Measurements from ENCODE around the gene HSPA1B. TPM values are rescaled to one million over a fixed set of nuclear protein-coding genes. Genes with fewer than 3 reads are reported as not detected.
"Not testable (repeated sequence)": the region's sequence is repeated elsewhere in the genome, so short reads cannot be mapped to it uniquely, and the experiment has no call there.

The HSPA1B gene
- total RNA-seq, 6 donors from 2014 or later: 92.2 to 177 (median 127) TPM

DNA sequence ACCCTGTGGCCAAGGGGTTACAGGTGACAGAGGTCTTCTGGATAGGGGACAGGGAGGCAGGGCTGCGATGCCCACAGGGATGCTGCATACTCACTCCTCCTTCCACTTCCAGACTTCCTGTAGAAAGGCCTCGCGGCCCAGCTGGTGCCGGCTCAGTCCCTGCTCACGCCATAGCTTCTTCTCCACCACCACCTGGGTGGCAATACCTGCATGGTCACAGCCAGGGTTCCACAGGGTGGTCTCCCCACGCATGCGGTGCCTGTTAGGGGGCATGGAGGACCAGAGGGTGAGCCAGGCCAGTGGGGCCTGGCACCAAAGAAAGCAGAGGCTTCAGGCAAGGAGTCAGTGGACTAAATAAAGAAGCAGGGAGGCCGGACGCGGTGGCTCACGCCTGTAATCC lies 42.1 kb upstream of the HSPA1B start:
- ATAC-seq (ENCODE audit: low FRiP score in 2 of 2) (no peak), DNase-seq (no peak)
- Histone ChIP-seq H3K9me3 (no peaks in the 10 kb centered on the region), H3K4me3 (no peak overlapping the region), H3K4me1 (no peaks in the 10 kb centered on the region), H3K27me3 (no peaks in the 10 kb centered on the region), H3K27ac (no peak overlapping the region), H3K36me3 (peaks cover 15 to 66% (median 47%) of the 10 kb centered on the region in 4 donors)
- WGBS, 2 donors: 93 to 96% methylated on average over 11 of the region's 11 CpGs
- no peak for TF ChIP-seq POLR2AphosphoS5 (IDR thresholded peaks at IDR 0.05)
- TF ChIP-seq, protein P1, sequence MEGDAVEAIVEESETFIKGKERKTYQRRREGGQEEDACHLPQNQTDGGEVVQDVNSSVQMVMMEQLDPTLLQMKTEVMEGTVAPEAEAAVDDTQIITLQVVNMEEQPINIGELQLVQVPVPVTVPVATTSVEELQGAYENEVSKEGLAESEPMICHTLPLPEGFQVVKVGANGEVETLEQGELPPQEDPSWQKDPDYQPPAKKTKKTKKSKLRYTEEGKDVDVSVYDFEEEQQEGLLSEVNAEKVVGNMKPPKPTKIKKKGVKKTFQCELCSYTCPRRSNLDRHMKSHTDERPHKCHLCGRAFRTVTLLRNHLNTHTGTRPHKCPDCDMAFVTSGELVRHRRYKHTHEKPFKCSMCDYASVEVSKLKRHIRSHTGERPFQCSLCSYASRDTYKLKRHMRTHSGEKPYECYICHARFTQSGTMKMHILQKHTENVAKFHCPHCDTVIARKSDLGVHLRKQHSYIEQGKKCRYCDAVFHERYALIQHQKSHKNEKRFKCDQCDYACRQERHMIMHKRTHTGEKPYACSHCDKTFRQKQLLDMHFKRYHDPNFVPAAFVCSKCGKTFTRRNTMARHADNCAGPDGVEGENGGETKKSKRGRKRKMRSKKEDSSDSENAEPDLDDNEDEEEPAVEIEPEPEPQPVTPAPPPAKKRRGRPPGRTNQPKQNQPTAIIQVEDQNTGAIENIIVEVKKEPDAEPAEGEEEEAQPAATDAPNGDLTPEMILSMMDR (IDR thresholded peaks at IDR 0.05): no peak

DNA sequence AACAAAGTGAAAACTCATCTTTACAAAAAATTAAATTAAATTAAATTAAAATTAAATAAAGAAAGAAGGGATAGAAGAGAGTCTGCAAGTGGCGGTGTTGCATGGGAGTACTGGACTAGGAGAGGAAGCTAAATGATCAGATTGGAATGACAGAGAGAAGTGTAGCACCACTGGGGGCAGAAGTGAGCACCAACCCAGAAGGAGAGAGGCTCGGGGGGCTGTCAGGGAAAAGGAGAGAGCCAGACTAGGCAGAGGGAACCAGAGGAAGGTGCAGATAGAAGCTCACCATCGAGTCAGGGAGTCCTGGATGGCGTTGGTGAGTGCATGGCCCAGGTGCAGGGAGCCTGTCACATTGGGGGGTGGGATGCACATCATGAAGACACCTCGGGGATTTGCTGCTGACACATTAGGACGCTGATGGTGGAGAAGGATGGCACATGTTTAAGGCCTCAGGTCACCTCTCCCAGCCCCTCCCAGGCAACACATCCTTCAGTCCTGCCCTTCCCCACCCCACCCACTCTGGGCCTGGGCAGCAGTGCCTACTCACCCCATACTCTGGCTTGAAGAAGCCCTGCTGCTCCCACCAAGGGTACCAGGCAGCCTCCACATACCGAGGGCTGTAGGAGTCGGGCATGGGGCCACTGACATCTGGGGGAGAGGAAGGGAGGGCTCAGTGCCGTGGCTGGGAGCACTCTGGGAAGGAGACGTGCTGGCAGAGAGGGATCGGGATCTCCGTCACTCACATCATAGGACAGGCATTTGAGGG lies 36.0 kb upstream of the HSPA1B start:
- peaks cover 9 to 28% (median 17%) of the 10 kb centered on the region in 4 donors for H3K4me1 ChIP-seq
- TF ChIP-seq EP300 (IDR thresholded peaks at IDR 0.05) (no peak), POLR2A (IDR thresholded peaks at IDR 0.05) (no peak), POLR2AphosphoS5 (IDR thresholded peaks at IDR 0.05) (no peak)
- TF ChIP-seq, protein P1 (IDR thresholded peaks at IDR 0.05): peak in 5 of 6 experiments; percentile 11 to 37 (median 33)
- 70 to 71% methylated on average over 12 of the region's 12 CpGs for WGBS, 2 donors
- H3K36me3 ChIP-seq: peaks cover 0 to 34% (median 12%) of the 10 kb centered on the region in 4 donors
- H3K27ac ChIP-seq: peak overlapping the region in 1 of 4 donors; percentile 21
- H3K27me3 ChIP-seq: no peaks in the 10 kb centered on the region
- no peaks in the 10 kb centered on the region for H3K9me3 ChIP-seq
- DNase-seq: no peak
- no peak for ATAC-seq (ENCODE audit: low FRiP score in 2 of 2)
- no peak overlapping the region for H3K4me3 ChIP-seq

DNA sequence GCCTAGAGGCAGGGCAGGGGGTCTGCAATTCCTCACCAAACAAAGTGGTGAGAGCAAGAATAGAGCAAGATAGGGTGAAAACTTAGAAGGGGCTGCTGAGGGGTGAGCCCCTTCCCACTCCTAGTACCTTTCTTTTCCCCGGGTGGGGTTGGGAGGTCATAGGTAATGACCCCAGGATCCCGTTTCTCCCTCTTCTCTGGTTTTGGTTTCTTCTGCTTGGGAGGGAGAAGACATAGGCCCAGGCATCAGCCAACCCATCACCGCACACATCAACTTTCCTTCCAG lies 35.5 kb upstream of the HSPA1B start:
- Histone ChIP-seq H3K36me3 (peaks cover 0 to 32% (median 12%) of the 10 kb centered on the region in 4 donors), H3K9me3 (no peaks in the 10 kb centered on the region), H3K27ac (peak overlapping the region in 1 of 4 donors; percentile 21), H3K27me3 (no peaks in the 10 kb centered on the region), H3K4me3 (no peak overlapping the region), H3K4me1 (peaks cover 9 to 28% (median 17%) of the 10 kb centered on the region in 4 donors)
- DNase-seq (no peak), ATAC-seq (ENCODE audit: low FRiP score in 2 of 2) (no peak)
- TF ChIP-seq, protein P1 (IDR thresholded peaks at IDR 0.05): no peak
- TF ChIP-seq POLR2AphosphoS5 (IDR thresholded peaks at IDR 0.05) (no peak), POLR2A (IDR thresholded peaks at IDR 0.05) (no peak), EP300 (IDR thresholded peaks at IDR 0.05) (no peak)
- WGBS, 2 donors: 80 to 92% methylated on average over 3 of the region's 3 CpGs

DNA sequence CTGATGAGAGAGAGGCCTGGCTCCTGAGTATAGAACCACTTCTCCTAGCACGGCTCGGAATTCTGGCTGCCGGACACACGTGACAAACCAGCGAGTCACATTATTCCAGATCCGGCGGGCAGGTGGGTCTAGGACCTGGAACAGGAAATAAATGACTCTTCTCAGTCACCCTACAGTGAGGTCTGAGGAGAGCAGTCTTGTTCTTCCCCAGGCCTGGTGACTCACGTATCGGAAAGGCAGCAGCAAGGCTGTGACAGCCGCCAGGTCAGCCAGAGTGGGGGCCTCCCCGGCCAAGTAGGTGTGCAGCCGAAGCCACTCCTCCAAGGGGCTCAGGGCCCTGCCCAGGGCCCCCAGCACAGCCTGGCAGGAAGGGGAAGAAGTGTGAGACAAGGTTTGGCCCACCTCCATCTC lies 34.8 kb upstream of the HSPA1B start:
- Histone ChIP-seq H3K27ac (peak overlapping the region in 1 of 4 donors; percentile 5), H3K4me1 (peaks cover 9 to 28% (median 17%) of the 10 kb centered on the region in 4 donors), H3K9me3 (no peaks in the 10 kb centered on the region), H3K4me3 (no peak overlapping the region), H3K36me3 (peaks cover 0 to 27% (median 12%) of the 10 kb centered on the region in 4 donors), H3K27me3 (no peaks in the 10 kb centered on the region)
- 89 to 95% methylated on average over 7 to 12 of the region's 12 CpGs for WGBS, 2 donors
- DNase-seq (peak in 1 of 2 donors; percentile 65), ATAC-seq (ENCODE audit: low FRiP score in 2 of 2) (no peak)
- TF ChIP-seq POLR2AphosphoS5 (IDR thresholded peaks at IDR 0.05) (no peak), EP300 (IDR thresholded peaks at IDR 0.05) (no peak), POLR2A (IDR thresholded peaks at IDR 0.05) (no peak)
- TF ChIP-seq, protein P1 (IDR thresholded peaks at IDR 0.05): no peak

DNA sequence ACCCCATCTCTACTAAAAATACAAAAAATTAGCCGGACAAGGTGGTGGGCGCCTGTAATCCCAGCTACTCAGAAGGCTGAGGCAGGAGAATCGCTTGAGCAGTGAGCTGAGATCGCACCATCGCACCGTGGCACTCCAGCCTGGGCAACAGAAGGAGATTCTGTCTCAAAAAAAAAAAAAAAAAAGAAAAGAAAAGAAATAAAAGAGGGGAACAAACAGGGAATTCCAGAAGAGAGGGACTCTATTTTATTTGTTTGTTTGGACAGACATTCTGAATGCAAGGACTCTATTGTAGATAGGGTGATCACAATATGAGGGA lies 33.7 kb upstream of the HSPA1B start:
- 89 to 93% methylated on average over 6 of the region's 6 CpGs for WGBS, 2 donors
- not testable (repeated sequence) for H3K27me3 ChIP-seq; H3K4me3 ChIP-seq; DNase-seq; H3K9me3 ChIP-seq; ATAC-seq (ENCODE audit: low FRiP score in 2 of 2)
- peaks cover 0 to 32% (median 12%) of the 10 kb centered on the region in 4 donors for H3K36me3 ChIP-seq
- peak overlapping the region in 1 of 4 donors; percentile 95 for H3K27ac ChIP-seq
- H3K4me1 ChIP-seq: peaks cover 9 to 28% (median 17%) of the 10 kb centered on the region in 4 donors
